OCI-LY1 (cell line): ENCODE measurements around the gene EPS8L2.

Experiments used
- CTCF ChIP-seq: fragments of 200-600 bp; sonication (generic), shearing (Covaris generic); IDR thresholded peaks from 2 replicates; pipeline ENCODE4 v1.5.1; 2017; ENCODE audit warnings: mild to moderate bottlenecking, antibody characterized with exemption, low read length, moderate library complexity, mixed read lengths
- EZH2 ChIP-seq: fragments of 200-600 bp; sonication (generic), shearing (Covaris generic); IDR thresholded peaks from 2 replicates; pipeline ENCODE4 v1.8.0; 2017; ENCODE audit warnings: borderline replicate concordance, mixed run types, mild to moderate bottlenecking, antibody characterized with exemption, low read length, moderate library complexity, mixed read lengths

GRCh38 chr11:749731-750130 is 43.7 kb downstream of the EPS8L2 start:
- TF ChIP-seq CTCF = no peak
- TF ChIP-seq EZH2 = no peak
